Upper lobe of right lung (tissue), 1 donor: Measurements from ENCODE around the gene PPY. TPM values are rescaled to one million over a fixed set of nuclear protein-coding genes. Genes with fewer than 3 reads are reported as not detected.
"Not testable (repeated sequence)": the region's sequence is repeated elsewhere in the genome, so short reads cannot be mapped to it uniquely, and the experiment has no call there.

ENCODE experiments used
- ATAC-seq: fragments of 200-7000 bp; cut with Tn5 transposase; one replicate; pipeline ENCODE4 v1.9.1; 2020; ENCODE audit warnings: mild to moderate bottlenecking, moderate library complexity
- DNase-seq: peaks from one replicate; pipeline ENCODE4 v3.0.0-alpha.2; 2020
- H3K27ac ChIP-seq: fragments of 200-600 bp; one replicate; pipeline ENCODE4 v1.8.0; 2022
- H3K27me3 ChIP-seq: fragments of 200-600 bp; one replicate; pipeline ENCODE4 v1.8.0; 2022; ENCODE audit warnings: mild to moderate bottlenecking
- H3K36me3 ChIP-seq: fragments of 200-600 bp; one replicate; pipeline ENCODE4 v1.8.0; 2022
- H3K4me1 ChIP-seq: fragments of 200-600 bp; one replicate; pipeline ENCODE4 v1.8.0; 2022
- H3K4me3 ChIP-seq: fragments of 200-600 bp; one replicate; pipeline ENCODE4 v1.8.0; 2022; ENCODE audit warnings: mild to moderate bottlenecking
- H3K9me3 ChIP-seq: fragments of 200-600 bp; one replicate; pipeline ENCODE4 v1.8.0; 2022
- intact Hi-C: fragments of 100-400 bp; cut with DNase I; formaldehyde crosslinking; loops from one replicate; pipeline ENCODE4 v1.11.0; 2022
- total RNA-seq: library from RNA; stranded (reverse); fragmentation: NEBNext Ultra II Directional; extraction: Animal tissue kit (Norgen Biotek cat#: 25700); gene quantifications from one replicate; pipeline ENCODE4 v1.2.1, GENCODE V29; 2021
- TF ChIP-seq, protein P1 (sequence below): fragments of 200-600 bp; IDR thresholded peaks from one replicate; pipeline ENCODE4 v1.8.0; 2022; ENCODE audit warnings: antibody characterized with exemption
- donor health status: DM: no; HTN: yes; CAD: no; lungs with severe emphysema.

PPY gene
- total RNA-seq, 1 donor from 2014 or later, result not detected

DNA sequence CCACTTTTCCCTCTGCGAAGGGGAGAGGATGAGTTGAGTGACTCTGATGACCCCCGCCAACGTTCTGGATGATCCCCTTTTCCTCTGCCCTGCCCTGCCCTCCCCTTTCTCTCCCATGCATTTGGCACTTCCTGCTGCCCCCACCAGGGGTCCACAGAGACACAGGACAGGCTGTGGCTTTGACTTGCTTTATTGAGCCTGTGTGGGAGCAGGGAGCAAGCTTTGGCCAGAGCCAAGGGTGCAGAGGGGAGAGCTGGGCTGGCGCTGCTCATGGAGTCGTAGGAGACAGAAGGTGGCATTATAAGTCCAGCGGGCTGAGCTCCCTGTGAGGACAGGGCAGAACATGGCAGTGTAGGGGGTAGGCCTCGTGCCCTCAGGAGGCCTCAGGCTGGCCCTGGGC lies 1.6 kb downstream of the PPY start:
- ATAC-seq, result no peak
- TF ChIP-seq, protein P1, sequence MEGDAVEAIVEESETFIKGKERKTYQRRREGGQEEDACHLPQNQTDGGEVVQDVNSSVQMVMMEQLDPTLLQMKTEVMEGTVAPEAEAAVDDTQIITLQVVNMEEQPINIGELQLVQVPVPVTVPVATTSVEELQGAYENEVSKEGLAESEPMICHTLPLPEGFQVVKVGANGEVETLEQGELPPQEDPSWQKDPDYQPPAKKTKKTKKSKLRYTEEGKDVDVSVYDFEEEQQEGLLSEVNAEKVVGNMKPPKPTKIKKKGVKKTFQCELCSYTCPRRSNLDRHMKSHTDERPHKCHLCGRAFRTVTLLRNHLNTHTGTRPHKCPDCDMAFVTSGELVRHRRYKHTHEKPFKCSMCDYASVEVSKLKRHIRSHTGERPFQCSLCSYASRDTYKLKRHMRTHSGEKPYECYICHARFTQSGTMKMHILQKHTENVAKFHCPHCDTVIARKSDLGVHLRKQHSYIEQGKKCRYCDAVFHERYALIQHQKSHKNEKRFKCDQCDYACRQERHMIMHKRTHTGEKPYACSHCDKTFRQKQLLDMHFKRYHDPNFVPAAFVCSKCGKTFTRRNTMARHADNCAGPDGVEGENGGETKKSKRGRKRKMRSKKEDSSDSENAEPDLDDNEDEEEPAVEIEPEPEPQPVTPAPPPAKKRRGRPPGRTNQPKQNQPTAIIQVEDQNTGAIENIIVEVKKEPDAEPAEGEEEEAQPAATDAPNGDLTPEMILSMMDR, result no peak
- no peak overlapping the region for H3K27ac ChIP-seq
- intact Hi-C loops, result loop anchor here (10.0 kb wide), 1 partner anchor 54 kb away; no protein-coding TSS in a partner anchor
- no peaks in the 10 kb centered on the region for H3K9me3 ChIP-seq
- peaks cover 5% of the 10 kb centered on the region for H3K4me1 ChIP-seq
- no peaks in the 10 kb centered on the region for H3K36me3 ChIP-seq
- peaks cover 27% of the 10 kb centered on the region for H3K27me3 ChIP-seq
- H3K4me3 ChIP-seq, result no peak overlapping the region
- DNase-seq, result no peak

DNA sequence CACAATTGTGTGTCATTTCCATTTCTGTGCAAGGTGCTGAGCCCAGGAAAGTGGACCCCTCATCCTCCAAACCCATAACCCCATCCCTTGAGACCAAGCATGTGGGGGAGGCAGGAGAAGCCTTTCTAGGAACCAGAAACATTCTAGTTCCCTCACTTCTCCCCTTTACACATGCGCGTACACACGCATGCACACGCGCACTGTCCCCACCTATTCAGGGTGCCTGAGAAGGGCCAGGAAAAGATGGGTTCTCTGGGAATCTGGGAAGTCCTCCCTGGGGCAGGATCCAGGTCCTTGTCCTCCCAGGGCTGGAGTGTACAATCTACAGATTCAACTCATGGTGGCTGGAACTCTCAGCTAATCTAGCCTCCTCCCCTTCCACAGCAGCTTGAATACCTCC lies 2.4 kb downstream of the PPY start:
- peaks cover 29% of the 10 kb centered on the region for H3K27me3 ChIP-seq
- ATAC-seq, result no peak
- intact Hi-C loops, result loop anchor here (10.0 kb wide), 1 partner anchor 55 kb away; no protein-coding TSS in a partner anchor
- no peak overlapping the region for H3K27ac ChIP-seq
- no peak overlapping the region for H3K4me3 ChIP-seq
- no peaks in the 10 kb centered on the region for H3K36me3 ChIP-seq
- H3K9me3 ChIP-seq, result no peaks in the 10 kb centered on the region
- H3K4me1 ChIP-seq, result peaks cover 5% of the 10 kb centered on the region
- TF ChIP-seq, protein P1, result no peak
- no peak for DNase-seq

DNA sequence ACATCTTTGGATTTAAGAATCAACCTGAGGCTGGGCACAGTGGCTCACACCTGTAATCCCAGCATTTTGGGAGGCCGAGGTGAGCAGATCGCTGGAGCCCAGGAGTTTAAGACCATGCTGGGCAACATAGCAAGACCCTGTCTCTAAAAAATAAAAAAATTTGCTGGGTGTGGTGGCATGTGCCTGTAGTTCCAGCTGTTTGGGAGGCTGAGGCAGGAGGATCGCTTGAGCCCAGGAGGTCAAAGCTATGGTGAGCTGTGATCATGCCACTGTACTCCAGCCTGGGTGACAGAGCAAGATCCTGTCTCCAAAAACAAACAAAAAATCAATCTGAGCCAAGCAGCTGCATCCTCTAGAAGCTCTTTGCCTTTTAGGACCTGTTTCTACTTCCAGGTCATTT lies 2.8 kb downstream of the PPY start:
- H3K9me3 ChIP-seq, H3K4me1 ChIP-seq, H3K27ac ChIP-seq, intact Hi-C loops, H3K4me3 ChIP-seq, DNase-seq, H3K36me3 ChIP-seq, ATAC-seq: not testable (repeated sequence)
- peaks cover 29% of the 10 kb centered on the region for H3K27me3 ChIP-seq

DNA sequence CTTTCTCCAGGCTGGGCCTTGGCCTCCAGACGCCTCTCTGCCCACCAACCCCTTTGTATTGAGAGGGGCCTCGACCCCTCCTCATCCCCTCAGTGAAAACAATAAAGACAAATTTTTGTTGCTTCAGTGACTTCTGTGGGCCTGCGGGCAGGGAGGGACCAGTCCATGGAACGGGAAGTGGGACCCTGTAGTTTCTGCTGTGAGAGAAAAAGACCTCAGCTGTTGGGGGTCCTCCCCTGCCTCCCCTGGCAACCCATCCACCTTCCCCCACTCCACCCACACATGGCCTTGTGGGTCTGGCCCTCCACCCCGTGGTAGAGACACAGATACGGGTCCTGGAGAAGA lies 3.5 kb downstream of the PPY start:
- Histone ChIP-seq H3K4me1 (peaks cover 5% of the 10 kb centered on the region), H3K27ac (no peak overlapping the region), H3K4me3 (no peak overlapping the region), H3K36me3 (no peaks in the 10 kb centered on the region), H3K27me3 (peaks cover 29% of the 10 kb centered on the region), H3K9me3 (no peaks in the 10 kb centered on the region)
- TF ChIP-seq, protein P1, result no peak
- ATAC-seq (no peak), DNase-seq (no peak)
- intact Hi-C loops, result no loop called here

DNA sequence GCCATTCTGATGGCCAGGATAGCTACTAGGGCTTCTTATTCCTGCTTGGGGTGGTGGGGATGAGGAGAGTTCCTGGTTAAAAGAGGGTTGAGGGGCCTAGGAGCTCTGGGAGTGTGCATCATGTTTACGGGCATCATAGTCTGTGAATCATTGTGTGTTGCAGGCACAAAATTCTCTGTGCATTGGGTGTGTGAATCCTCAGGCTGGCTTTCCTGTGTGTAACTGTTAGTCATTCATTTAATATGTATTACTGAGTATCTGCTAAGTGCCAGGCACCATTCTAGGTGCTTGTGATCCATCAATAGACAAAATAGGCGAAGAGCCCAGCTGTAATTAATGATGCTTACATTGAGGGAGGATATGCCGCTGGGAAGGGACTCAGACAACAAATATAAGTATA lies 5.8 kb downstream of the PPY start:
- no peaks in the 10 kb centered on the region for H3K9me3 ChIP-seq
- H3K4me3 ChIP-seq, result no peak overlapping the region
- no peaks in the 10 kb centered on the region for H3K36me3 ChIP-seq
- no peak for ATAC-seq
- no peak for DNase-seq
- H3K27me3 ChIP-seq, result peaks cover 29% of the 10 kb centered on the region
- intact Hi-C loops, result no loop called here
- TF ChIP-seq, protein P1, result no peak
- H3K27ac ChIP-seq, result no peak overlapping the region
- peaks cover 5% of the 10 kb centered on the region for H3K4me1 ChIP-seq

DNA sequence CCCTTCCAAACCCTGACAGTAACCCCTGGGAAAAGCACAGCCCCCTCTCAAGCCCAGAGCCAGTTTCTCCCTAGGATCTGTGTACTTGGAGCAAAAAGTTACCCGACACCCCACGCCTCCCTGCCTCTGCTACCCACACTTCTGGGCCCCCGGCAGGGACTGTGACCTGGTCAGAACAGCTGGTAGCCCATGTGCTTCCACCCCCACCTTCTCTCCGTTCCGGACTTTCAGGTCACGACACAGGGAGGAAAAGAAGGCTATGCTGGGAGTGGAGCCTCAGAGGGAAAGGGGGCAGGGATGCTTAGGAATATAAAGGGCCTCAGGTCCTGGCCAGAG lies 6.4 kb downstream of the PPY start:
- intact Hi-C loops, result no loop called here
- Histone ChIP-seq H3K27ac (no peak overlapping the region), H3K36me3 (no peaks in the 10 kb centered on the region), H3K4me1 (peaks cover 5% of the 10 kb centered on the region), H3K9me3 (no peaks in the 10 kb centered on the region), H3K4me3 (no peak overlapping the region), H3K27me3 (peaks cover 29% of the 10 kb centered on the region)
- ATAC-seq, result no peak
- TF ChIP-seq, protein P1, result no peak
- DNase-seq, result no peak
